ENCODE data around the gene MOSPD3.

DNA sequence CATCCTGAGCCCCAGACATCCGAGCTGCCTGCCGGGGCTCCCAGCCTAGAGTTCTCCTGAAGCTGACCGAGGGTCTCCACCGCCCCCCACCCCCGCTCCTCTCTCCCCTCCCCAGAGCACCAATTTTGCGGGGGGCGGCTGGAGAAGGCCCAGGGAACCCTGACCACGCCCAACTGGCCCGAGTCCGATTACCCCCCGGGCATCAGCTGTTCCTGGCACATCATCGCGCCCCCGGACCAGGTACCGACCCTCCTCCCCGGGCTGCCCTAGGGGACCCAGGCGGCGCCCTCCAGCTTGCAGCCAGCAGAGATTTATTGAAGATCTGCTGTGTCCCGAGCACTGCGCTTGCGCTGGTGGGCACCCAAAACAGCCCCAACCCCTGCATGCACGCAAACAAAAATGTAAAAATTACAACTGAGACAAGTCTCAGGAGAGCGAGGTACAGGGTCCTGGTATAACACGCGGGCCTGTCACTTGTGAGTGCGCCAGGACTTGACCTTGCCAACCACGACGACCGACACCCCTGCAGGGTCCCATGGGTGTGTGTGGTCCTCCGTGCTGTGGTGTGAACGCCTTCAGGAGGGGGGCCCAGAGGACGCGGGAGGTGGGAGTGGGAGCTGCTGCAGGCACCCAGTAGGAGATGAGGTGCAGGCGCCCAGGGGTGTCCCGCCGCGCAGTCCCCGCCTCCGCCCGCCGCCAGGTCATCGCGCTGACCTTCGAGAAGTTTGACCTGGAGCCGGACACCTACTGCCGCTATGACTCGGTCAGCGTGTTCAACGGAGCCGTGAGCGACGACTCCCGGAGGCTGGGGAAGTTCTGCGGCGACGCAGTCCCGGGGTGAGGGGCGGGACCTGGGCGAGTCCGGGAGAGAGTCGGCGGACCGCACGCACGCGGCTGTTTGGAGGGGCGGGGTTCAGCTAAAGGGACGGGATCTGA lies 7.1 kb upstream of the MOSPD3 start:
- TF ChIP-seq POLR2A (IDR thresholded peaks at IDR 0.05), result no peak
- TF ChIP-seq POLR2AphosphoS5 (IDR thresholded peaks at IDR 0.05), result no peak
